Duodenal mucosa (tissue), 2 donors: ENCODE data around the gene GRIN3A.

Source experiments
- H3K27ac ChIP-seq: one replicate; pipeline ENCODE4 v1.7.0; 2013; ENCODE audit warnings: low read depth, low read length
- H3K27me3 ChIP-seq, 2 donors: one replicate each; pipeline ENCODE4 v1.7.0; 2013; ENCODE audit warnings: low read length in 2 of 2, control low read depth in 1 of 2; ENCODE audit not compliant: insufficient read depth in 2 of 2, control insufficient read depth in 1 of 2
- H3K36me3 ChIP-seq, 2 donors: one replicate each; pipeline ENCODE4 v1.7.0; 2013; ENCODE audit warnings: low read length in 2 of 2, control low read depth in 1 of 2; ENCODE audit not compliant: insufficient read depth in 2 of 2, control insufficient read depth in 1 of 2
- H3K4me1 ChIP-seq, 2 donors: one replicate each; pipeline ENCODE4 v1.7.0; 2013; ENCODE audit warnings: low read length in 2 of 2, control low read depth in 1 of 2; ENCODE audit not compliant: insufficient read depth in 2 of 2, control insufficient read depth in 1 of 2
- H3K4me3 ChIP-seq, 2 donors: one replicate each; pipeline ENCODE4 v1.7.0; 2013; ENCODE audit warnings: low read length in 2 of 2, low read depth in 1 of 2
- H3K9ac ChIP-seq, 2 donors: one replicate each; pipeline ENCODE4 v1.7.0; 2013; ENCODE audit warnings: low read length in 2 of 2, low read depth in 1 of 2
- H3K9me3 ChIP-seq, 2 donors: one replicate each; pipeline ENCODE4 v1.7.0; 2013; ENCODE audit warnings: low read length in 2 of 2, control low read depth in 1 of 2; ENCODE audit not compliant: control insufficient read depth in 1 of 2

GRIN3A gene

GRCh38 chr9:101536938-101537337 is 201.5 kb downstream of the GRIN3A start:
- H3K27ac ChIP-seq = no peak overlapping the region
- H3K9ac ChIP-seq = no peak overlapping the region
- H3K27me3 ChIP-seq = no peaks in the 10 kb centered on the region
- peaks cover 22 to 40% of the 10 kb centered on the region in 2 donors for H3K36me3 ChIP-seq
- no peak overlapping the region for H3K4me3 ChIP-seq
- peaks cover 8 to 14% of the 10 kb centered on the region in 2 donors for H3K4me1 ChIP-seq
- no peaks in the 10 kb centered on the region for H3K9me3 ChIP-seq

GRCh38 chr9:101536351-101536750 is 202.1 kb downstream of the GRIN3A start:
- H3K4me1 ChIP-seq = peaks cover 8 to 14% of the 10 kb centered on the region in 2 donors
- H3K36me3 ChIP-seq = peaks cover 22 to 39% of the 10 kb centered on the region in 2 donors
- no peaks in the 10 kb centered on the region for H3K27me3 ChIP-seq

GRCh38 chr9:101533334-101534204 is 204.9 kb downstream of the GRIN3A start, which contains the start of gene RNF20:
RNF20 (plus strand) TSS chr9:101533853; CDS start chr9:101535424, 1,571 bp downstream.
- Histone ChIP-seq H3K36me3 (peaks cover 16 to 17% of the 10 kb centered on the region in 2 donors), H3K4me1 (peaks cover 8 to 14% of the 10 kb centered on the region in 2 donors), H3K4me3 (peak within 1 kb of the TSS; percentile 82 to 97), H3K9me3 (no peaks in the 10 kb centered on the region), H3K27ac (peak within 1 kb of the TSS; percentile 92), H3K9ac (peak within 1 kb of the TSS; percentile 93), H3K27me3 (no peaks in the 10 kb centered on the region)

More at GRCh38 chr9:101536351-101536750, 202.1 kb downstream of the GRIN3A start:
- Histone ChIP-seq H3K27ac (no peak overlapping the region), H3K9ac (no peak overlapping the region), H3K4me3 (no peak overlapping the region), H3K9me3 (no peaks in the 10 kb centered on the region)

GRCh38 chr9:101530076-101530711 is 208.3 kb downstream of the GRIN3A start:
- H3K9ac ChIP-seq = no peak overlapping the region

GRCh38 chr9:101528015-101528414 is 210.4 kb downstream of the GRIN3A start:
- Histone ChIP-seq H3K9ac (no peak overlapping the region), H3K4me1 (peaks cover 0 to 2% of the 10 kb centered on the region in 2 donors), H3K36me3 (no peaks in the 10 kb centered on the region), H3K4me3 (no peak overlapping the region), H3K27ac (no peak overlapping the region), H3K9me3 (no peaks in the 10 kb centered on the region), H3K27me3 (no peaks in the 10 kb centered on the region)

More at GRCh38 chr9:101530076-101530711, 208.3 kb downstream of the GRIN3A start:
- Histone ChIP-seq H3K27me3 (no peaks in the 10 kb centered on the region), H3K4me3 (no peak overlapping the region), H3K27ac (no peak overlapping the region), H3K9me3 (no peaks in the 10 kb centered on the region), H3K4me1 (peaks cover 7 to 8% of the 10 kb centered on the region in 2 donors), H3K36me3 (no peaks in the 10 kb centered on the region)

GRCh38 chr9:101527066-101527465 is 211.4 kb downstream of the GRIN3A start:
- Histone ChIP-seq H3K9me3 (no peaks in the 10 kb centered on the region), H3K36me3 (no peaks in the 10 kb centered on the region), H3K27me3 (no peaks in the 10 kb centered on the region), H3K9ac (no peak overlapping the region), H3K27ac (no peak overlapping the region), H3K4me1 (no peaks in the 10 kb centered on the region), H3K4me3 (no peak overlapping the region)

GRCh38 chr9:101524371-101524770 is 214.1 kb downstream of the GRIN3A start:
- Histone ChIP-seq H3K4me3 (no peak overlapping the region), H3K9me3 (no peaks in the 10 kb centered on the region), H3K4me1 (no peaks in the 10 kb centered on the region), H3K27ac (no peak overlapping the region), H3K36me3 (no peaks in the 10 kb centered on the region), H3K27me3 (no peaks in the 10 kb centered on the region), H3K9ac (no peak overlapping the region)
